Colonic mucosa (tissue), 4 donors: ENCODE data around the gene CCDC185. TPM values are rescaled to one million over a fixed set of nuclear protein-coding genes. Genes with fewer than 3 reads are reported as not detected.

Experiments
- DNase-seq: peaks from one replicate; pipeline ENCODE4 v3.0.0-alpha.2; 2020
- H3K27ac ChIP-seq: fragments of 200-600 bp; one replicate; pipeline ENCODE4 v1.8.0; 2021
- H3K27me3 ChIP-seq: fragments of 200-600 bp; one replicate; pipeline ENCODE4 v1.8.0; 2021
- H3K36me3 ChIP-seq: fragments of 200-600 bp; one replicate; pipeline ENCODE4 v1.8.0; 2021
- H3K4me1 ChIP-seq: fragments of 200-600 bp; one replicate; pipeline ENCODE4 v1.8.0; 2021; ENCODE audit warnings: mild to moderate bottlenecking
- H3K4me3 ChIP-seq: fragments of 200-600 bp; one replicate; pipeline ENCODE4 v1.8.0; 2021
- H3K9ac ChIP-seq, 2 donors: one replicate each; pipeline ENCODE4 v1.7.0; 2013; ENCODE audit warnings: control low read depth in 2 of 2, low read depth in 2 of 2, low read length in 2 of 2
- H3K9me3 ChIP-seq: fragments of 200-600 bp; one replicate; pipeline ENCODE4 v1.8.0; 2021
- CTCF ChIP-seq: fragments of 200-600 bp; IDR thresholded peaks from one replicate; pipeline ENCODE4 v1.8.0; 2022; ENCODE audit warnings: antibody characterized with exemption, mild to moderate bottlenecking
- intact Hi-C: fragments of 100-400 bp; cut with DNase I; formaldehyde crosslinking; loops from one replicate; pipeline ENCODE4 v1.14.1; 2022
- total RNA-seq, 2 donors: library from RNA; stranded (reverse); fragmentation: NEBNext Ultra II Directional in 1 of 2; extraction: Animal tissue kit (Norgen Biotek cat#: 25700) in 1 of 2; gene quantifications; one replicate each; pipeline ENCODE4 v1.2.1, GENCODE V29; 2021
- donor health status: healthy.
- donor health status: DM: no; HTN: no; CAD: no.
- donor health status: DM: no; HTN: no; CAD: no.

Gene CCDC185
- total RNA-seq: not detected

- Histone ChIP-seq H3K4me3 (peak within 1 kb of the TSS; percentile 14), H3K36me3 (no peaks in the 10 kb centered on the region), H3K27me3 (peaks cover 21% of the 10 kb centered on the region), H3K27ac (no peak within 1 kb of the TSS), H3K9me3 (no peaks in the 10 kb centered on the region), H3K9ac (no peak within 1 kb of the TSS), H3K4me1 (no peaks in the 10 kb centered on the region)
- TF ChIP-seq CTCF: no peak
- intact Hi-C loops: no loop called here
- no peak for DNase-seq
These were observed at the start of gene CCDC185 for GRCh38 chr1:223393275-223394214. Gene CCDC185, plus strand, starts transcription at chr1:223393415. Its CDS starts 61 bp downstream, at chr1:223393476.

- DNase-seq: no peak
- no peak overlapping the region for H3K9ac ChIP-seq
- no peaks in the 10 kb centered on the region for H3K36me3 ChIP-seq
These were observed 49.5 kb upstream of the CCDC185 start for GRCh38 chr1:223343692-223344091.

GRCh38 chr1:223344491-223344890 is 48.7 kb upstream of the CCDC185 start:
- intact Hi-C loops: no loop called here
- Histone ChIP-seq H3K36me3 (no peaks in the 10 kb centered on the region), H3K4me3 (no peak overlapping the region), H3K27ac (no peak overlapping the region), H3K4me1 (no peaks in the 10 kb centered on the region), H3K9ac (no peak overlapping the region), H3K9me3 (no peaks in the 10 kb centered on the region), H3K27me3 (no peaks in the 10 kb centered on the region)
- no peak for DNase-seq
- TF ChIP-seq CTCF: no peak

More at GRCh38 chr1:223343692-223344091, 49.5 kb upstream of the CCDC185 start:
- no peak for TF ChIP-seq CTCF
- no peaks in the 10 kb centered on the region for H3K27me3 ChIP-seq
- no peak overlapping the region for H3K4me3 ChIP-seq
- intact Hi-C loops: no loop called here
- H3K27ac ChIP-seq: no peak overlapping the region
- H3K9me3 ChIP-seq: no peaks in the 10 kb centered on the region
- no peaks in the 10 kb centered on the region for H3K4me1 ChIP-seq

GRCh38 chr1:223345720-223346119 is 47.5 kb upstream of the CCDC185 start:
- Histone ChIP-seq H3K27ac (no peak overlapping the region), H3K27me3 (no peaks in the 10 kb centered on the region), H3K4me3 (no peak overlapping the region), H3K9ac (no peak overlapping the region), H3K9me3 (no peaks in the 10 kb centered on the region), H3K4me1 (no peaks in the 10 kb centered on the region), H3K36me3 (no peaks in the 10 kb centered on the region)
- TF ChIP-seq CTCF: no peak
- DNase-seq: no peak
- intact Hi-C loops: no loop called here

GRCh38 chr1:223346311-223346710 is 46.9 kb upstream of the CCDC185 start:
- Histone ChIP-seq H3K4me1 (no peaks in the 10 kb centered on the region), H3K4me3 (no peak overlapping the region), H3K9ac (no peak overlapping the region), H3K27ac (no peak overlapping the region), H3K27me3 (no peaks in the 10 kb centered on the region), H3K36me3 (no peaks in the 10 kb centered on the region), H3K9me3 (no peaks in the 10 kb centered on the region)
- TF ChIP-seq CTCF: no peak
- intact Hi-C loops: no loop called here
- no peak for DNase-seq
